Omental fat pad (tissue), 4 donors: ENCODE results near the gene OSM. TPM values are rescaled to one million over a fixed set of nuclear protein-coding genes. Genes with fewer than 3 reads are reported as not detected.

Source experiments
- ATAC-seq: fragments of 150-250 bp; one replicate; pipeline ENCODE4 v1.9.1; 2016; ENCODE audit warnings: mild to moderate bottlenecking, moderate library complexity; ENCODE audit not compliant: low FRiP score
- DNase-seq: peaks from one replicate; pipeline ENCODE4 v3.0.0-alpha.2; 2019; ENCODE audit warnings: low spot score
- CTCF ChIP-seq, 3 donors: fragments of 450-650 bp; IDR thresholded peaks; one replicate each; pipeline ENCODE4 v1.5.1; 2016 to 2017; ENCODE audit warnings: antibody characterized with exemption in 3 of 3, mild to moderate bottlenecking in 3 of 3, moderate library complexity in 2 of 3
- total RNA-seq, 4 donors: library from RNA; depleted of rRNA; stranded (reverse); fragments of >200 nt; gene quantifications; one replicate each; pipeline ENCODE4 v1.1.0, GENCODE V29; 2016

OSM gene
- total RNA-seq, 4 donors from 2014 or later: 7.1 to 17.8 (median 8.6) TPM

- ATAC-seq (peak; percentile 51), DNase-seq (no peak)
- TF ChIP-seq CTCF (IDR thresholded peaks at IDR 0.05): no peak
Measured at GRCh38 chr22:30309951-30310741, 43.5 kb upstream of the OSM start.

- no peak for ATAC-seq
- no peak for DNase-seq
- TF ChIP-seq CTCF (IDR thresholded peaks at IDR 0.05): no peak
Measured at GRCh38 chr22:30308518-30309230, 42.0 kb upstream of the OSM start.

- no peak for ATAC-seq
- no peak for TF ChIP-seq CTCF (IDR thresholded peaks at IDR 0.05)
- no peak for DNase-seq
Measured at GRCh38 chr22:30308093-30308492, 41.4 kb upstream of the OSM start.

- ATAC-seq (no peak), DNase-seq (no peak)
- TF ChIP-seq CTCF (IDR thresholded peaks at IDR 0.05): no peak
Measured at GRCh38 chr22:30307041-30307574, 40.5 kb upstream of the OSM start.

GRCh38 chr22:30306627-30307011 is 40.0 kb upstream of the OSM start:
- ATAC-seq (no peak), DNase-seq (no peak)
- TF ChIP-seq CTCF (IDR thresholded peaks at IDR 0.05): no peak

GRCh38 chr22:30305906-30306626 is 39.4 kb upstream of the OSM start:
- DNase-seq (no peak), ATAC-seq (no peak)
- no peak for TF ChIP-seq CTCF (IDR thresholded peaks at IDR 0.05)
